NCI-H510A treated with DMSO at 0.1 percent for 48 hours (cell line): ENCODE measurements around the gene BIRC2.

Experiments
- DNase-seq: peaks from one replicate; lab custom pipeline; 2025; lab: John Stamatoyannopoulos, UW

The BIRC2 gene

GRCh38 chr11:102402548-102402947 lies 55.5 kb downstream of the BIRC2 start:
- DNase-seq = no peak

- no peak for DNase-seq
Observed at GRCh38 chr11:102405501-102405900, 58.5 kb downstream of the BIRC2 start.

GRCh38 chr11:102406099-102406498 lies 59.1 kb downstream of the BIRC2 start:
- no peak for DNase-seq

- no peak for DNase-seq
Observed at GRCh38 chr11:102407901-102408300, 60.9 kb downstream of the BIRC2 start.

GRCh38 chr11:102408339-102408738 lies 61.3 kb downstream of the BIRC2 start:
- DNase-seq = no peak

GRCh38 chr11:102410382-102410784 lies 63.4 kb downstream of the BIRC2 start:
- DNase-seq = no peak

- DNase-seq = no peak
Observed at GRCh38 chr11:102411142-102411541, 64.1 kb downstream of the BIRC2 start.

- no peak for DNase-seq
Observed at GRCh38 chr11:102413497-102413896, 66.5 kb downstream of the BIRC2 start.

GRCh38 chr11:102414559-102414958 lies 67.5 kb downstream of the BIRC2 start:
- DNase-seq = peak; percentile 84

GRCh38 chr11:102415304-102415916 lies 68.4 kb downstream of the BIRC2 start:
- DNase-seq = no peak

GRCh38 chr11:102416976-102417375 lies 70.0 kb downstream of the BIRC2 start:
- no peak for DNase-seq

- no peak for DNase-seq
Observed at GRCh38 chr11:102419181-102419580, 72.2 kb downstream of the BIRC2 start.

- no peak for DNase-seq
Observed at GRCh38 chr11:102420547-102420946, 73.5 kb downstream of the BIRC2 start.

- DNase-seq = peak; percentile 70
Observed at GRCh38 chr11:102421261-102421660, 74.2 kb downstream of the BIRC2 start.

GRCh38 chr11:102422817-102423712 lies 76.1 kb downstream of the BIRC2 start:
- no peak for DNase-seq

- DNase-seq = no peak
Observed at GRCh38 chr11:102423936-102424335, 76.9 kb downstream of the BIRC2 start.

GRCh38 chr11:102426000-102426399 lies 79.0 kb downstream of the BIRC2 start:
- DNase-seq = no peak

GRCh38 chr11:102426570-102426969 lies 79.6 kb downstream of the BIRC2 start:
- DNase-seq = no peak

- DNase-seq = no peak
Observed at GRCh38 chr11:102427068-102427467, 80.1 kb downstream of the BIRC2 start.
